Uterus (tissue), 4 donors: ENCODE data around the gene VSIG1. TPM values are rescaled to one million over a fixed set of nuclear protein-coding genes. Genes with fewer than 3 reads are reported as not detected.

Experiments used
- DNase-seq, 2 donors: peaks; one replicate each; pipeline ENCODE4 v3.0.0-alpha.2; 2019 to 2020
- H3K27ac ChIP-seq, 2 donors: fragments of 200-600 bp; sonication (generic); 1 replicate in 1 of 2; 2 replicates in 1 of 2; pipeline ENCODE4 v1.5.1; 2016 to 2018
- H3K27me3 ChIP-seq, 2 donors: fragments of 200-600 bp; sonication (generic); one replicate each; pipeline ENCODE4 v1.5.1; 2018 to 2019; ENCODE audit warnings: control low read depth in 1 of 2
- H3K36me3 ChIP-seq, 2 donors: fragments of 200-600 bp; sonication (generic); one replicate each; pipeline ENCODE4 v1.5.1; 2019; ENCODE audit warnings: control low read depth in 1 of 2
- H3K4me1 ChIP-seq, 2 donors: fragments of 200-600 bp; sonication (generic); one replicate each; pipeline ENCODE4 v1.5.1; 2018 to 2019; ENCODE audit warnings: control low read depth in 1 of 2
- H3K4me3 ChIP-seq, 2 donors: fragments of 200-600 bp; sonication (generic); 1 replicate in 1 of 2; 2 replicates in 1 of 2; pipeline ENCODE4 v1.5.1; 2018 to 2019; ENCODE audit warnings: mild to moderate bottlenecking in 1 of 2
- H3K9me3 ChIP-seq, 2 donors: fragments of 200-600 bp; sonication (generic); one replicate each; pipeline ENCODE4 v1.5.1; 2019; ENCODE audit warnings: control low read depth in 1 of 2
- POLR2A ChIP-seq, 2 donors: fragments of 450-650 bp; IDR thresholded peaks; one replicate each; pipeline ENCODE4 v1.6.1; 2016; ENCODE audit warnings: antibody characterized with exemption in 2 of 2, mild to moderate bottlenecking in 1 of 2, moderate library complexity in 1 of 2
- intact Hi-C: fragments of 100-400 bp; cut with DNase I; formaldehyde crosslinking; loops from one replicate; pipeline ENCODE4 v1.15.1; 2023; ENCODE audit warnings: low total_unique reads
- total RNA-seq, 4 donors: library from RNA; depleted of rRNA in 3 of 4; stranded (reverse); fragments of >200 nt in 3 of 4; gene quantifications; one replicate each; pipeline versions ENCODE4 v1.1.0 to v1.2.4, GENCODE V29; 2014 to 2023
- TF ChIP-seq, protein P1 (sequence below), 4 experiments: fragments of 200-600 bp in 2 of 4; fragments of 450-650 bp in 2 of 4; sonication (generic) in 2 of 4; IDR thresholded peaks; one replicate each; pipeline ENCODE4 v1.5.1; 2016 to 2019; ENCODE audit warnings: antibody characterized with exemption in 4 of 4, mild to moderate bottlenecking in 2 of 4, moderate library complexity in 1 of 4
- donor health status: DM: yes; HTN: yes; CAD: no.

VSIG1 gene
- total RNA-seq, 4 donors from 2014 or later: 0.37 to 0.48 TPM; not detected in 2

GRCh38 chrX:108127152-108127551, 82.3 kb downstream of the VSIG1 start:
- Histone ChIP-seq H3K4me3 (no peak overlapping the region), H3K27me3 (no peaks in the 10 kb centered on the region), H3K27ac (no peak overlapping the region), H3K9me3 (no peaks in the 10 kb centered on the region), H3K4me1 (no peaks in the 10 kb centered on the region), H3K36me3 (no peaks in the 10 kb centered on the region)
- no peak for DNase-seq
- TF ChIP-seq, protein P1, sequence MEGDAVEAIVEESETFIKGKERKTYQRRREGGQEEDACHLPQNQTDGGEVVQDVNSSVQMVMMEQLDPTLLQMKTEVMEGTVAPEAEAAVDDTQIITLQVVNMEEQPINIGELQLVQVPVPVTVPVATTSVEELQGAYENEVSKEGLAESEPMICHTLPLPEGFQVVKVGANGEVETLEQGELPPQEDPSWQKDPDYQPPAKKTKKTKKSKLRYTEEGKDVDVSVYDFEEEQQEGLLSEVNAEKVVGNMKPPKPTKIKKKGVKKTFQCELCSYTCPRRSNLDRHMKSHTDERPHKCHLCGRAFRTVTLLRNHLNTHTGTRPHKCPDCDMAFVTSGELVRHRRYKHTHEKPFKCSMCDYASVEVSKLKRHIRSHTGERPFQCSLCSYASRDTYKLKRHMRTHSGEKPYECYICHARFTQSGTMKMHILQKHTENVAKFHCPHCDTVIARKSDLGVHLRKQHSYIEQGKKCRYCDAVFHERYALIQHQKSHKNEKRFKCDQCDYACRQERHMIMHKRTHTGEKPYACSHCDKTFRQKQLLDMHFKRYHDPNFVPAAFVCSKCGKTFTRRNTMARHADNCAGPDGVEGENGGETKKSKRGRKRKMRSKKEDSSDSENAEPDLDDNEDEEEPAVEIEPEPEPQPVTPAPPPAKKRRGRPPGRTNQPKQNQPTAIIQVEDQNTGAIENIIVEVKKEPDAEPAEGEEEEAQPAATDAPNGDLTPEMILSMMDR (IDR thresholded peaks at IDR 0.05): no peak
- no peak for TF ChIP-seq POLR2A (IDR thresholded peaks at IDR 0.05)
- intact Hi-C loops: no loop called here

Other genes with a start within 250 kb of the VSIG1 start
- gene MID2, start 219.2 kb upstream of the VSIG1 start, total RNA-seq: 10 to 100 TPM in 3 of 4 donors, 1 to 10 TPM in 1; 8.5 to 53.4 (median 40.7) TPM
- not detected for gene TEX13B, start 62.7 kb upstream of the VSIG1 start, total RNA-seq
- 10 to 100 TPM; 19.1 to 89.9 (median 43.6) TPM for gene PSMD10, start 46.5 kb downstream of the VSIG1 start, total RNA-seq
- gene ATG4A, start 46.7 kb downstream of the VSIG1 start, total RNA-seq: 10 to 100 TPM in 2 of 4 donors, 1 to 10 TPM in 2; 4.9 to 13.2 (median 8.9) TPM